Loucy (cell line): ENCODE measurements around the gene KLRC2.
"Not testable (repeated sequence)": the region's sequence is repeated elsewhere in the genome, so short reads cannot be mapped to it uniquely, and the experiment has no call there.

Experiments used
- H2AFZ ChIP-seq: fragments of 200-600 bp; sonication (generic); 2 replicates; pipeline ENCODE4 v1.6.0; 2016; ENCODE audit warnings: antibody characterized with exemption, mild to moderate bottlenecking, low read length, moderate library complexity
- H3F3A ChIP-seq: fragments of 200-600 bp; 2 replicates; pipeline ENCODE4 v1.6.0; 2016; ENCODE audit warnings: antibody characterized with exemption, low read depth, mild to moderate bottlenecking
- H3K27me3 ChIP-seq: fragments of 200-600 bp; sonication (generic); 2 replicates; pipeline ENCODE4 v1.6.1; 2014; ENCODE audit warnings: low read length, mild to moderate bottlenecking; ENCODE audit not compliant: insufficient read depth, poor library complexity, severe bottlenecking
- H3K36me3 ChIP-seq: fragments of 200-600 bp; sonication (generic); 2 replicates; pipeline ENCODE4 v1.6.1; 2016; ENCODE audit warnings: low read length; ENCODE audit not compliant: insufficient read depth
- H3K4me1 ChIP-seq: fragments of 200-600 bp; sonication (generic); 2 replicates; pipeline ENCODE4 v1.5.1; 2014; ENCODE audit warnings: low read length, mild to moderate bottlenecking; ENCODE audit not compliant: insufficient read depth, poor library complexity, severe bottlenecking
- H3K4me2 ChIP-seq: fragments of 200-600 bp; sonication (generic); 2 replicates; pipeline ENCODE4 v1.6.0; 2014; ENCODE audit warnings: antibody characterized with exemption, low read length, low read depth, mild to moderate bottlenecking; ENCODE audit not compliant: poor library complexity, severe bottlenecking
- H3K4me3 ChIP-seq: fragments of 200-600 bp; sonication (generic); 2 replicates; pipeline ENCODE4 v1.5.1; 2014; ENCODE audit warnings: low read length, mild to moderate bottlenecking, mixed read lengths; ENCODE audit not compliant: poor library complexity, severe bottlenecking
- H3K79me2 ChIP-seq: fragments of 200-600 bp; sonication (generic); 2 replicates; pipeline ENCODE4 v1.6.1; 2014; ENCODE audit warnings: low read length; ENCODE audit not compliant: insufficient read depth
- H3K9ac ChIP-seq: fragments of 200-600 bp; sonication (generic); 2 replicates; pipeline ENCODE4 v1.6.0; 2014; ENCODE audit warnings: mild to moderate bottlenecking, low read depth, low read length, moderate library complexity; ENCODE audit not compliant: poor library complexity, severe bottlenecking
- H3K9me2 ChIP-seq: fragments of 200-600 bp; sonication (generic); replicated peaks from 2 replicates; pipeline ENCODE4 v1.6.1; 2016; ENCODE audit warnings: low read depth, low read length, mixed read lengths
- H3K9me3 ChIP-seq: fragments of 200-600 bp; sonication (generic); 2 replicates; pipeline ENCODE4 v1.6.1; 2014; ENCODE audit warnings: mild to moderate bottlenecking, antibody characterized with exemption, low read length, low read depth; ENCODE audit not compliant: insufficient read depth
- H4K20me1 ChIP-seq: fragments of 200-600 bp; sonication (generic); 2 replicates; pipeline ENCODE4 v1.6.0; 2014; ENCODE audit warnings: antibody characterized with exemption, low read length, mild to moderate bottlenecking; ENCODE audit not compliant: insufficient read depth, poor library complexity, severe bottlenecking
- CTCF ChIP-seq: fragments of 200-600 bp; sonication (generic); conservative IDR thresholded peaks from 2 replicates; pipeline ENCODE4 v1.5.1; 2014; ENCODE audit warnings: mild to moderate bottlenecking, antibody characterized with exemption, low read length
- EZH2phosphoT487 ChIP-seq: fragments of 200-600 bp; IDR thresholded peaks from 2 replicates; pipeline ENCODE4 v1.6.1; 2018; ENCODE audit warnings: antibody characterized with exemption, mild to moderate bottlenecking, moderate library complexity, borderline replicate concordance

KLRC2 gene

GRCh38 chr12:10454531-10454930 lies 18.7 kb upstream of the KLRC2 start:
- Histone ChIP-seq H3K4me3 (no peak overlapping the region), H3K36me3 (no peaks in the 10 kb centered on the region), H3K4me1 (no peaks in the 10 kb centered on the region), H3K4me2 (no peak overlapping the region), H3K9ac (no peak overlapping the region), H3K79me2 (no peaks in the 10 kb centered on the region), H3K27me3 (no peaks in the 10 kb centered on the region), H3K9me3 (no peaks in the 10 kb centered on the region; the same call in 1 of the 2 replicates), H2AFZ (no peak overlapping the region), H3K9me2 (no peaks in the 10 kb centered on the region), H4K20me1 (no peaks in the 10 kb centered on the region), H3F3A (no peaks in the 10 kb centered on the region)
- TF ChIP-seq EZH2phosphoT487, result no peak
- no peak for TF ChIP-seq CTCF

GRCh38 chr12:10453156-10453555 lies 17.3 kb upstream of the KLRC2 start, which contains the start of gene KLRC1:
TSS of gene KLRC1 (minus strand) at chr12:10453377. CDS start at chr12:10451156, 2,221 bp downstream.
- Histone ChIP-seq H3K9me2 (no peaks in the 10 kb centered on the region), H3K27me3 (no peaks in the 10 kb centered on the region), H3K79me2 (no peaks in the 10 kb centered on the region), H3F3A (no peaks in the 10 kb centered on the region), H3K4me1 (no peaks in the 10 kb centered on the region), H4K20me1 (no peaks in the 10 kb centered on the region), H3K4me3 (no peak within 1 kb of the TSS), H2AFZ (no peak within 1 kb of the TSS), H3K9ac (no peak within 1 kb of the TSS), H3K36me3 (no peaks in the 10 kb centered on the region), H3K9me3 (no peaks in the 10 kb centered on the region; the same call in 1 of the 2 replicates), H3K4me2 (no peak within 1 kb of the TSS)
- no peak for TF ChIP-seq EZH2phosphoT487
- TF ChIP-seq CTCF, result no peak

GRCh38 chr12:10448236-10448635 lies 12.4 kb upstream of the KLRC2 start:
- Histone ChIP-seq H3K4me3 (no peak overlapping the region), H3K27me3 (no peaks in the 10 kb centered on the region), H3K9me2 (no peaks in the 10 kb centered on the region), H3K36me3 (no peaks in the 10 kb centered on the region), H3F3A (no peaks in the 10 kb centered on the region), H4K20me1 (no peaks in the 10 kb centered on the region), H3K4me2 (no peak overlapping the region), H3K9me3 (no peaks in the 10 kb centered on the region), H3K79me2 (no peaks in the 10 kb centered on the region), H2AFZ (no peak overlapping the region), H3K4me1 (no peaks in the 10 kb centered on the region), H3K9ac (no peak overlapping the region)
- TF ChIP-seq EZH2phosphoT487, result no peak
- no peak for TF ChIP-seq CTCF

DNA sequence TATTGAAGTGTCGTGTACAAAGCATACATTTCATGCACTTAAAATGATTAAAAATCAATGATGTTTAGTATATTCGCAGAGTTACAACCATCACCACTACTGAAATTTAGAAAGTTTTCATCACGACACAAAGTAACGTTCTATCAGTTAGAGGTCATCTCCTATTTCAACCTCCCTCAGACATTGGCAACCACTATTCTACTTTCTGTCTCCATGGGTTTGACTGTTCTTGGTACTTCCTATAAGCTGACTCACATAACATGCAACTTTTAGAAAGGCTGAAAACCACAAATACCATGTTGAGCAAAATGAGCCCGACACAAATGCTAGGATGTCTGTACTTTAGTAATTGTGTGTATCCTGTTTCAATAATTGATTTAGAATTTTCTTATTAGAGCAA lies 10.2 kb upstream of the KLRC2 start:
- H3K4me3 ChIP-seq, H4K20me1 ChIP-seq, H3K9me2 ChIP-seq, H3K9ac ChIP-seq, H3K36me3 ChIP-seq, H3K79me2 ChIP-seq, H3K4me2 ChIP-seq, H3K4me1 ChIP-seq, H3K9me3 ChIP-seq, H3F3A ChIP-seq, H2AFZ ChIP-seq, H3K27me3 ChIP-seq: not testable (repeated sequence)

DNA sequence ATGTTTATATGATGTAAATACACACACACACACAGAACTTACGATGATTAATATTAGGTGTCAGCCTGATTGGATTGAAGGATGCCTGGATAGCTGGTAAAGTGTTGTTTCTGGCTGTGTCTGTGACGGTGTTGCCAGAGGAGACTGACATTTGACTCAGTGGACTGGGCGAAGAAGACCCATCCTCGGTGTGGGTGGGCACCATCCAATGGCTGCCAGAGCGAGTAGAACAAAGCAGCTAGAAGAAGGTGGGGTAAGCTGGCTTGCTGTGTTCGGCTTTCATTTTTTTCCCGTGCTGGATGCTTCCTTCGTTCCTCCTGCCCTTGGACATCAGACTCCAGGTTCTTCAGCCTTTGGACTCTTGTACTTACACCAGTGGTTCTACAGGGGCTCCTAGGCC lies 5.3 kb upstream of the KLRC2 start:
- H3K9me2 ChIP-seq, H4K20me1 ChIP-seq, H3F3A ChIP-seq, H3K79me2 ChIP-seq, H3K4me3 ChIP-seq, H3K36me3 ChIP-seq, H3K27me3 ChIP-seq, H3K4me1 ChIP-seq, H3K9me3 ChIP-seq, H2AFZ ChIP-seq, H3K9ac ChIP-seq, H3K4me2 ChIP-seq: not testable (repeated sequence)
